ENCODE results near the gene NSUN3. TPM values are rescaled to one million over a fixed set of nuclear protein-coding genes. Genes with fewer than 3 reads are reported as not detected.

NSUN3 gene
- total and polyA plus RNA-seq, 10 of the 15 experiments (the other 5 are each of a cell fraction or from before 2014, with no cell fraction given) = 9.1 to 20.3 (median 11.7) TPM

DNA sequence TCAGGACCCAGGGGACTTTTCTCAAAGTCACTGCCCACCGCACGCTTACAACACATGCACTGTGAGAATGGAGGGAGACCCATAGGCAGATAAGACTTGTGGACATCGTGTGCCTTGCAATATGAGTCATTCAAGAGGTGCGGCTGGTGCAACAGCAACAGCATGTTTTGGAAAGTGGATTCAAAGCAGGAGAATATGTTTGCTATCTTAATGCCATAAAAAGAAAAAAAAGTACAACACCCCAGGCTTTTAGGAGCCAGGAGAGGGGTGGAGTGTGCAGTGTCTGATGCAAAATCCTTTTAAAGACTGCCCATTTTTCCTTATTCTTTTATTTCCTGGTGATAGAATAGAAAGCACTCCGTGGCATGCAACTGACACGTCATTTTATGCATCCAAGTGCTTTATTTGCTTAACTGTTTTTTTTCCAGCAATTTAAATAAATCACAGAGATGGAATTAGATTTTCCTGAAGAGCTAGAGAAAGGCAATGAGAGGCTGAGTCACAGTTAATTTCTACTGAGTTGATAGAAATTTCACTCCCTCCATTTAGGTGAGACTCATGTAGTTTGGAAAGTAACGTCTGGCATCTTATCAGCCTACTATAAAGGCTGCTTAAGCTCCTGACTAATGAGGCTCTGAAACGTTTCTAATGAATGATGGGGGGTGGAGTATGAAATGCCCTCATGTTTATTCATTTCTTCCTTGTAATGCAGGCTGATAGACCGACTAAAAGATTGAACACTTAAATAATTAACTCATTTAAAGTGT lies 96.4 kb downstream of the NSUN3 start:
- POLR2A ChIA-PET = no interaction called here
- BruUV-seq (replicated peaks) = no TSS peak
- FAIRE-seq = no peak

More for the DNA sequence above, 96.4 kb downstream of the NSUN3 start:
- H3K36me3 ChIP-seq (ENCODE audit: control insufficient read depth in 2 of 2, insufficient read depth in 2 of 2, low read length in 1 of 2) = no peaks in the 10 kb centered on the region
- no peaks in the 10 kb centered on the region for H3K27me3 ChIP-seq (replicated peaks in 1 of 2; ENCODE audit: control insufficient read depth in 2 of 2, insufficient read depth in 2 of 2, low read length in 1 of 2)
- no peaks in the 10 kb centered on the region for H3K79me2 ChIP-seq (ENCODE audit: control insufficient read depth, insufficient read depth, low read length)
- H3K4me2 ChIP-seq (ENCODE audit: control insufficient read depth, insufficient read depth) = no peak overlapping the region
- no peaks in the 10 kb centered on the region for H3K4me1 ChIP-seq (ENCODE audit: control insufficient read depth, insufficient read depth, low read length)
- RAD21 ChIA-PET (ENCODE audit: unreplicated experiment) = interaction anchor here (1.1 kb wide), 1 partner anchor 11 kb away, joined by 3 read pairs; no protein-coding TSS in a partner anchor
- TF ChIP-seq SP1 (IDR thresholded peaks at IDR 0.05; ENCODE audit: low read depth, low read length) (no peak), PAX5 (IDR thresholded peaks at IDR 0.05; ENCODE audit: borderline replicate concordance, low read depth, low read length) (no peak), SKIL (IDR thresholded peaks at IDR 0.05; ENCODE audit: low read depth, poor library complexity, severe bottlenecking) (no peak)
- in situ Hi-C loops (cut with MboI) = no loop called here
- no peak overlapping the region for H3K4me3 ChIP-seq
- H3K27ac ChIP-seq (ENCODE audit: control insufficient read depth, insufficient read depth) = no peak overlapping the region
- SMC1A ChIA-PET (ENCODE audit: uncharacterized antibody, unreplicated experiment) = no interaction called here
- no peaks in the 10 kb centered on the region for H4K20me1 ChIP-seq (ENCODE audit: control insufficient read depth, insufficient read depth)
- no peak overlapping the region for H2AFZ ChIP-seq (ENCODE audit: control insufficient read depth, low read depth, low read length)
- WGBS (ENCODE audit: insufficient coverage, insufficient replicate concordance, low lambda C conversion rate, missing lambda C conversion rate) = 36% methylated on average over 9 of the region's 9 CpGs
- no peak overlapping the region for H3K9ac ChIP-seq (ENCODE audit: control insufficient read depth, insufficient read depth, low read length)
- DNase-seq (ENCODE audit: low read depth, low spot score) = no peak
- intact Hi-C loops (cut with micrococcal nuclease; ENCODE audit: unreplicated experiment) = no loop called here
- ATAC-seq = no peak
- CTCF ChIA-PET = no interaction called here
- H3K9me3 ChIP-seq (replicated peaks; ENCODE audit: control insufficient read depth, insufficient read depth, low read length) = no peaks in the 10 kb centered on the region
